ENCODE data around the gene ACBD5.
A peak's percentile ranks its signal among the peaks of the same experiment; 100 is the strongest.
"Not testable (repeated sequence)": the region's sequence is repeated elsewhere in the genome, so short reads cannot be mapped to it uniquely, and the experiment has no call there.

Gene ACBD5

DNA sequence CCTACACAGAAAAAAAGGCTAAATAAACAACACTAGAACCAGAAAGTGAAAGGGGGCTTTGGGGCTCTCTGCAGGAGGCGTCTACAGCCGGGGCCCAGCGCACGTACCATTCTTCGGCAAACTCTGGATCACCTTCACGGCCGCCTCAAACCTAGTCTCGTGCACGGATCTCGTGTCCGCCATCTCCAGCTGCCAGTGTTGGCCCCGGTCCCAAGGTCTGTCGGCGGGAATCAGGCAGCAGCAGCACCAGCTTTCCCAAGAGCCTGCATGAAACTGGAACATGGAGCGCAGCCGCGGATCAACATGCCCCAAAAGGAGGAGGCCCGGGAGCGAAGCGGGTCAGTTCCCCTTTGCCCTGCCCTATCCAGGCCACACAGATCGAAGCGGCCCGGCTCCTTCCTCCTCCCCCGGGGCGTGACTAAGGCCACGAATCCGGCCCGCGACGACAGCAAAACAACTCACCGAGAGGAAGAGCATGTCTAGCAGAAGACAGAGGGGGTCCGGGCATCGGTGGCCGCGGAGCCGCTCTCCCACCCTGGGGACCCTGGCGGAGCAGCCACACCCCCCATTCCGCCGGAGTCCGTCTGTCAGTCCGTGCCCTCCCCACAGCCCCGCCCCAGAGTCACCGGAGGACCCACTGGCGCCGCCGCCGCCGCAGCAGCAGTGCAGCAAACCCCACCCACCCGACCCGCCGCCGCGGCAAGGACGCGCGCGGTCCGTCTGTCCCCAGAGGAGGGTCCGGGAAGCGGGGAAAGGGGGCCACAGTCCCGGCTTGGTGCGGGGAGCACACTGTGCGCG, at the start of gene ACBD5:
Gene ACBD5 (minus strand): TSS at position 586 of the 798 bp plus-strand sequence. CDS start 109 bp downstream, at position 477.
- DNase-seq: peak; percentile 96

- DNase-seq: peak in 2 of 3 donors; percentile 19 to 23
Observed at GRCh38 chr10:27285093-27285492, 44.5 kb upstream of the ACBD5 start.

DNA sequence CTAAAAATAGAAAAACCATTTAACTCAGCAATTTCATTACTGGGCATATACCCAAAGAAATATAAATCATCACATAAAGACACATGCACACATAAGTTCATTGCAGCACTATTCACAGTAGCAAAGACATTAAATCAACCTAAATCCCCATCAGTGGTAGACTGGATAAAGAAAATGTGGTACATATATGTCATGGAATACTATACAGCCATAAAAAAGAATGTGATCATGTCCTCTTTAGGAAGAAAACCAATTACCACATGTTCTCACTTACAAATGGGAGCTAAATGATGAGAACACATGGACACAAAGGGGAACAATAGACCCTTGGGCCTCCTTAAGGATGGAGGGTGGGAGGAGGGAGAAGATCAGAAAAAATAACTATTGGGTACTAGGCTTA, 36.0 kb upstream of the ACBD5 start:
- no peak for DNase-seq

DNA sequence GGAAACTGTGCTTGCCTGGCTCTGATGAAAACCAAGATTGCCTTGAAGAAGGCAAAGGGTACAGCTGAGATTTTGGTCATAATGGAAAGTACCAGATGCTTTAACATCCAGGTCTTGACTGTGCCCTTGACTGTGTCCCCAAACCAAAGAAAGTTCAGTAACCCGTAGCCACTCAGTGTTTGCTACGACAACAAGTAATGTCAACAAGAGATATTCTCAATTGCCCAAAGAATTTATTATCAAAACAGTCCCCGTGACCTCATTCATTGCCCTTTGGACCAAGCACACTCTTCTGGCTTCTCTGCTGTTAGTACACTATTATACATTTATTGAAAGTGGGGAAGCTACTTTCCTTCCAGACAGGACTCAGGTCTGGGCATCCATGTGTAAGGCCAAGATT, 25.4 kb upstream of the ACBD5 start:
- DNase-seq: not testable (repeated sequence)

DNA sequence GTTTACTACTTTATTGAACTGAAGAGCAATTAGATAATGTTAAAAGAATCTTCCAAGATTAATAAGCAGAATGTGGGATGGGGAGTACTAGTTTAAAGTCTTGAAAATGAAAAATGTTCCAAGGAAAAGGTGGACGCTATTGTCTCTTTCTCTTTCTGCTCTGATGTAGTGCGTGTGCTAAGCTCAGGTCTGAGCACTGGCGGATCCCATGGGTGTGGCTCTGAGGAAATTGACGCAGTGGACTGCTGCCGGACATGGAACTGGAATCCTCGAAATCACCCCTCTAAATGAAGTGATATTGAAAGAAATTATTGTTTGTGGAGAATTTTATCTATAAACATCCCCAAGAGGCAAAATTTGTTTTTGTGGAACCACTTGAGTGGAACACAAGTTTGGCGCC, 22.2 kb upstream of the ACBD5 start:
- not testable (repeated sequence) for DNase-seq

DNA sequence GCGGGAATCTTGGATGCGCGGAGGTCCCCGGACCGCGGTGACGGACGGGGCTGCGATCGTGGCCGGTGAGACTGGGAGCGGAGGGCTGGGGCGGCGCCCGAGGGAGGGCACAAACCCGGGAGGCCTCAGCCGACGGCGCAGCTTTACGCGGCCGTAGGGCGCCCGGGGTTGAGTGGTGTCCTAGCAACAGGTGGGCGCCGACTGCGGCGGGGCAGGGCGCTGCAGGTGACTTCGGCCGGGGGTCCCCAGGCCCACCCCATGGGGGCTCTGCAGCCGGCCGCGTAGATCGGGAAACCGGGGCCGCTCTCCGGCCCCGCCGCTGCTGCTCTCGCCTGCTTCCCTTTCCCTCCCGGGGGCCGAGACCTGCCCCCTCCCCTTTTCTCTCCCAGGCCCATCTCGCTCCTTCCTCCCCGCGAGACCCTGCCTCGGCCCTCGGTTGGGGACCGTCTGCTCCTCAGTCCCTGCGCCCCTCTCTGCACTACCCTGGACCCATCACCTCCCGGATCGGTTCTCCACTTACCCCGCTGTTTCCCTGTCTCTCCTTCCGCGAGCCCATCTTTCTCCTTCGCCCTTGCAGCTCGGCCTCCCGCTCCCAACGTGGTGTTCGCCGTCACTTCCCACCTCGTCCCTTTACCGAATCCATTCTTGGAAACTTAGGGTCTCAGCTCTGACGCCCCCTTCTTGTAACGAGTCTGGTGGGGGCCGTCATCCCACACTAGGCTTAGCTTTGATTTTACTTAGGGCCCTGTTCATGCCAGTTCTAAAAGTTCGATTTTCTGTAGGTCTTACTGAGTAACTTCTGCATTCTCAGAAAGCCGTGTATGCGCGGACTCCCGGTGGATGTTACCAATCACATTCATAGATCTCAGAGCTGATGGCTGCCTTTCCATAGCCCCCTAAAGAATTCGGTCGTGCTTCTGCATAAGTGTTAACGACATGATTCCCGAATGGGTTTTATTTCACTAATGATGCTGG, 18.5 kb upstream of the ACBD5 start:
- DNase-seq: peak in 2 of 3 donors; percentile 16 to 43

- DNase-seq: no peak
Observed at GRCh38 chr10:27258492-27258837, 17.9 kb upstream of the ACBD5 start.

GRCh38 chr10:27256299-27257189, 15.9 kb upstream of the ACBD5 start:
- DNase-seq: no peak

DNA sequence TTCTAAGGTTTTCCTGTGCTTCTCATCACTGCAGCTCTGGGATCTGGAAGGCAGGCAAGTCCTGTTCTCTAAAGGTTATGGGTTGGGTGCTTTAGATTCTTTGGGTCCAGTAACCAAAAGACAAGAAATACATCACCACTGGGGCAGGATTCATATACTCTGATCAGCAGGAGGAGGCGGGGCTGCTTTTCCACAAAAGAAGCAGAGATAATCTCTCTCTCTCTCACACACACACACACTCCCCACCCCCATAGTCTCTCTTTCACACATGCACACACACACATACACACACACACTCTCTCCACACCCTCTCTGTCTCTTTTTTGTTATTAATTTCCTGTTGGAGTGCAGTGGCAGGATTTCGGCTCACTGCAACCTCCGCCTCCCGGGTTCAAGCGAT, 13.0 kb upstream of the ACBD5 start:
- no peak for DNase-seq

DNA sequence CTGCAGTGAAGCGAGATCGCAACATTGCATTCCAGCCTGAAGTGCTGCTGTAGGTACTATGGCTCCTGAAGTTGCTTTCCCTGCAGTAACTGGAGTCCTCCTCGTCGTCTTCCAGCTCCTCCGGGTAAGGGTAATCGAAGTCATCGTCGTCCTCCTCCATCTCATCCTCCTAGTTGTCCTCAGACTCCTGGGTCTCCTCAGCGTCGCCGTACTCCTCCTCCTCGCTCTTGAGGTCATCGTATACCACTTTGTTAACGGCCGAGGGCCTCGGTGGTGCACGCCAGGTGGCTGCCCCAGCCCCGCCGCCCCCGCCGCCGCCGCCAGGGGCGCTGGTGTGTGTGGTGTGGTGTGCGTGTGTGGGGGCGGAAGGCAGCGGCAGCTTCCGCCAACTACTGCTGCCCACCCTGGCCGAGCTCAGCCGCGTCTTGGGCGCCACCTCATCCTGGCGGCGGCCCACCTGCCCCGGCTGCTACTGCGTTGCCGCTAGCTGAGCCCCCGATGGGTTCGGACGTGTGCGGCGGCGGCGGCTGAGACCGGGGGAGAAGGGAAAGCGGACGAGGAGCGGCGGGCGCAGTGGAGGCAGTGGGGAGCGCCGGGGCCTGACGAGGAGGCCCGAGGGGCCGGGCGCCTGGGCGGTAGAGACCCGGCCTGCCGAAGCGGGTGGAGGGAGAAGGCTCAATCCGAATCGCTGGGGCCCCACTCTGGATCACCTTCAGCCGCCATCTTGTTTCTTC, 11.8 kb upstream of the ACBD5 start:
- peak; percentile 68 to 82 (median 72) for DNase-seq

DNA sequence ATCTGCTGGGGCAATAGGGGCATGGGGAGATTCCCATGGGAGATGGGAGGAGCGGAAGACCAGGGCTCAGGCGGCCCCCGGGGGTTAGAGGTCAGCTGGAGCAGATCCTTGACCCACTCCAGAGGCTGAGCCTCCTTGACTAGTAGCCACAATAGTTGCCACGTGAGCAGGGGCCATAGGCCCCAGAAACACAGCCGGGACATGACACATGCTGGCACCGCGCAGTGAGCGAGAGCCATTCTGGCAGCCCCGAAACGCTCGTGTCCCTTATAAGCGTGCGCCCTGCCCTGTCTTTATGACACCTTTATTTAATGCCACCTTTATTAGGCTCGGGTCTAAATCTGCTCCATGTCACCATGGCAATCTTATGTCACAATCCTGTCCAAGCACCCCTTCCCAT, 11.0 kb upstream of the ACBD5 start:
- DNase-seq: no peak

DNA sequence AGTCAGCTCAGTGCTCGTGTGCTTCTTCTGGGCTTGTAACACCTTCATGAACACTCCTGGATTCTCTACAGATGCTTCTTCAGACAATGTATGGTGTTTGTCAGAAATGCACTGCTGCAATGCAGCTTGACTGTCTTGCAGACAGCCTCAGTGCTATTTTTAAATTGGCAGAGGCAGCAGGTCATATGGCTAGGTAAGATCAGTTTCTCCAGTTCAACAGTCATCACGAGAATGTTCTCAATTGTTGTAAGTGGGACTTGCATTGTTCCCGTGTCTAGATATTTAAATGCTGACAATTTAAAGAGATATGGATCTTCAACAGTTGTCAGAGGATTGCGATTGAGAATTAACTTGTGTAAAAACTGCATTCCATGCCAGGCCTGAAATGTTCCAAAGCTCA, 7.6 kb upstream of the ACBD5 start:
- no peak for DNase-seq

DNA sequence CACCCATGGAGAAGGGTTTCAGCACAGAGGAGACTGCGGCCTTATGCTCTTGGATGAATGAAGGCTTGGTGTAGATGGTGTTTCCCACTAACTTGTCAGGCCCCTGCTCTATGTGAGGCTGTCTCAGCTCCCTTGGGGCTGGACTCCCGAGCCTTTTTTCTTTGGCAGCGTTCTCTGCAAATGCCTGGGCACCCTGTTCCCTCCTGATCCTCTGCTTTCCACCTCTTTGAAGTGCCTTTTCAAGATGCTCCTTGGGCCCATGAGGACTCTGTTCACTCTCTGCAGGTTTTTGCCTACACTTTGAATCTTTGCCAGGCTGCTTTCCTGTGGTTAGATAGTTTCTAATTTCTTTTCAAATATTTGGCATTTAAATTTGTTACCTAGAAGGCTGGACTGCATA, 6.8 kb upstream of the ACBD5 start:
- DNase-seq: no peak

DNA sequence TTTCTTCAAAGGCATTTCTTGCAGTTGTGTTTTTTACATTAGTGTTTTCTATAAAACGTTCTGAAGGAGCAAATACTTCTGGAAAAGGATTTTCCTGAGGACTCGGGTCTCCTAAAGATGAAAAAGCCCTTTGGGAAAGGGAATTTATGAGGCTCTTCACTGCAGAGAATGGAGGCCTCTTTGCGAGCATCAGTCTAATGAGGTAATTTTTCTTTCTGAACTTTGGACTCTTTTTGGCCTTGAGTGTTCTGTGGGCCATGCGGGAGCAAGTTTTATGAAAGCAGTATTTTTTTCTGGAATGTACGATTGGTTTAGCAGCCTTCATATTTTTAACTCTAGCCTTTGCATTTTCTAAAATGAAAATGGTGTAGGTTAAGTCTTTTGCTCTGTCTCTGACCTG, 6.4 kb upstream of the ACBD5 start:
- DNase-seq: no peak

GRCh38 chr10:27245836-27246235, 5.2 kb upstream of the ACBD5 start:
- no peak for DNase-seq

- no peak for DNase-seq
Observed at GRCh38 chr10:27244976-27245375, 4.4 kb upstream of the ACBD5 start.

DNA sequence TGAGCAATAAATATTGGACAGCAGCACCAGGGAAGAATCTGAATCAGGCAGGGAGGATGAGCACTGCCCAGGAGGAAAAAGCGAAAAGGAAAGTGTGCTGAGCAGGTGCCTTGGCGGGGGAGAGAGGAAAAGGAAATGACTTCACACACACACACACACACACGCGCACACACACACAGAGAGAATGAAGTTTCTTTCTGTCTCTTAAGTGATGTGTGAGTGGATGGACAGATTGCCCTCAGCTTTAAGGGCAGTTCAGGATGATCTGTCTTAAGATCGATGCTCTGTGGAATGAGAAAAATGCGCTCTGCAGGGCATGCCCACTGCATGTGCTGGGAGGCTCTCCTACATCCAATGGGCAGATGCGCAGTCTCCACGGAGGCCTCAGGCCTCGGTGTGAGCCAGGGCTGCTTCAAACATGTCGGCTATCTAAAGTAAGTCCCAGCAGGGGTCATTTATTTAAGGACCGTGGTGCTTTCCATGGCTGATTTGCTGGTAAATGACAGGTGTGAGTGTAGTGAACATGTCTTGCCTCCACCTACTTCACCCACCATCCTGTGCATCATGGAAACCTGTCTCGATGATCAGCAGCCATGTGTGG, 2.5 kb upstream of the ACBD5 start:
- DNase-seq: peak; percentile 81 to 84 (median 83)

- no peak for DNase-seq
Observed at GRCh38 chr10:27242473-27242950, 1.9 kb upstream of the ACBD5 start.

- DNase-seq: peak; percentile 97 to 98 (median 98)
Observed at GRCh38 chr10:27241652-27242472, 1.3 kb upstream of the ACBD5 start.

DNA sequence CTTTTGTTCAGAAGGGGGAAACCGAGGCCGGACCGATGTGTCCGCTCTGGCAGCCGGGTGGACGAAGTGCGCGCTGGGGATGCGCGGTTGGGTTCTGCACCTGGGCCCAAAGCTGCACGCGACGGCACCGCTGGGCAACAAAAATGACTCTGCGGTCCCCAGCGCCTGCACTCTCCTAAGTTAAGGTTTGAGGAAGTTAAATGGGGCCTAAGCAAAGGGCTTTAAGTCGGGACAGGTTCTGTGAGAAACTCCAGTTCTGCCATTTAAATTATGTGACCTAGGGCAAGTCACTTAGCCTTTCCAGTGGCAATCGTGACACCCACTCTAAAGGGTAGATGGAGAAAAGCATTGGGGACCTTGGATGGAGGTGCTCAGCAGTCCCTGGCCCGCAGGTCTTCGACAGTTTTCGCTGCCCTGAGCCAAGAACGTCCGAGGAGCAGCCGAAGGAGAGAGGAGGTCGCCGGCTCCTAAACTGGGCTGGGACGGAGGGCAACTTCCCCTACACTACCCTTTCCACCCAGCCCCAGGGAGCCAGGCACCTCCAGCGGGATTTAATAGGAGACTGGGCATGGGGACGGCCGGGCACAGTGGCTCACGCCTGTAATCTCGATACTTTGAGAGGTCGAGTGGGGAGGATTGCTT, 534 bp upstream of the ACBD5 start:
- DNase-seq: peak; percentile 42 to 45 (median 44)

All from suppressor macrophage treated with lipopolysaccharide for 1 hour (primary cell).